K562 (cell line): ENCODE results near the gene UHMK1. TPM values are rescaled to one million over a fixed set of nuclear protein-coding genes. Genes with fewer than 3 reads are reported as not detected.

Experiments
- ARID2 ChIP-seq: fragments of 450-650 bp; IDR thresholded peaks from 2 replicates; pipeline ENCODE4 v1.6.1; 2017; ENCODE audit warnings: antibody characterized with exemption, mild to moderate bottlenecking
- ARID4B ChIP-seq: sonication (generic); formaldehyde crosslinking; IDR thresholded peaks from 2 replicates; pipeline ENCODE4 v1.8.0; 2022; ENCODE audit warnings: mild to moderate bottlenecking, missing genetic modification reagents
- GATAD2A ChIP-seq: fragments of 450-650 bp; IDR thresholded peaks from 2 replicates; pipeline ENCODE4 v1.6.1; 2017
- KAT8 ChIP-seq: fragments of 450-650 bp; IDR thresholded peaks from 2 replicates; pipeline ENCODE4 v1.6.1; 2016; ENCODE audit warnings: low read depth, mild to moderate bottlenecking
- MTA3 ChIP-seq: fragments of 450-650 bp; formaldehyde crosslinking; IDR thresholded peaks from 2 replicates; pipeline ENCODE4 v1.6.1; 2017; ENCODE audit warnings: mild to moderate bottlenecking, borderline replicate concordance
- POU5F1 ChIP-seq: fragments of 150-350 bp; IDR thresholded peaks from 2 replicates; pipeline ENCODE4 v1.6.1; 2014; ENCODE audit warnings: borderline replicate concordance, low read length, low read depth, mild to moderate bottlenecking; ENCODE audit not compliant: partially characterized antibody
- RB1 ChIP-seq: fragments of 450-650 bp; IDR thresholded peaks from 2 replicates; pipeline ENCODE4 v1.6.1; 2017; ENCODE audit warnings: low read depth, mild to moderate bottlenecking
- TEAD4 ChIP-seq, 2 experiments: sonication (generic) in 1 of 2; formaldehyde crosslinking in 1 of 2; IDR thresholded peaks; 2 replicates each; pipeline versions ENCODE4 v1.6.1 to v1.8.0; 2012 to 2022; ENCODE audit warnings: borderline replicate concordance in 1 of 2, inconsistent platforms in 1 of 2, low read length in 1 of 2, mild to moderate bottlenecking in 1 of 2, missing genetic modification reagents in 1 of 2
- THAP12 ChIP-seq: fragments of 250-450 bp; sonication (Bioruptor Pico); IDR thresholded peaks from 2 replicates; pipeline ENCODE4 v1.9.0; 2021; ENCODE audit warnings: mild to moderate bottlenecking, inconsistent platforms
- XRCC4 ChIP-seq: IDR thresholded peaks from one replicate; pipeline ENCODE4 v1.6.1; 2011; ENCODE audit not compliant: insufficient read depth, insufficient read length; ENCODE audit errors: extremely low read depth
- ZBTB8A ChIP-seq: fragments of 450-650 bp; IDR thresholded peaks from 2 replicates; pipeline ENCODE4 v1.6.1; 2018; ENCODE audit warnings: mild to moderate bottlenecking, moderate library complexity; ENCODE audit not compliant: partially characterized antibody
- ZNF280B ChIP-seq: fragments of 250-450 bp; sonication (Bioruptor Pico); IDR thresholded peaks from 2 replicates; pipeline ENCODE4 v1.5.1; 2021; ENCODE audit warnings: mild to moderate bottlenecking
- ZNF586 ChIP-seq: fragments of 450-650 bp; formaldehyde crosslinking; conservative IDR thresholded peaks from 2 replicates; pipeline ENCODE4 v1.4.0; 2020; ENCODE audit warnings: mild to moderate bottlenecking, moderate library complexity
- ZNF589 ChIP-seq: fragments of 200-800 bp; sonication (Bioruptor generic); IDR thresholded peaks from 2 replicates; pipeline ENCODE4 v1.6.1; 2016; ENCODE audit warnings: low read depth, missing genetic modification characterization, missing compliant biosample characterization
- ZNF717 ChIP-seq: fragments of 250-450 bp; sonication (Bioruptor Pico); IDR thresholded peaks from 2 replicates; pipeline ENCODE4 v1.5.0; 2021
- ZNF778 ChIP-seq: fragments of 450-650 bp; formaldehyde crosslinking; IDR thresholded peaks from 2 replicates; pipeline ENCODE4 v1.4.0; 2020; ENCODE audit warnings: mild to moderate bottlenecking, moderate library complexity
- polyA plus RNA-seq, 8 experiments: library from polyadenylated mRNA; depleted of rRNA in 4 of 8; stranded (reverse) in 5 of 8; unstranded in 3 of 8; fragments of >200 nt; fragmentation: Nextera tagmentation in 2 of 8; fragmentation: Illumina TruSeq in 1 of 8; extraction: Ambion mirVana in 2 of 8; extraction: Trizol in 1 of 8; gene quantifications; 2 replicates each; pipeline versions ENCODE4 v1.2.1 to v1.2.3, GENCODE V29; 2011 to 2014; ENCODE audit warnings: inconsistent platforms in 1 of 8, missing spikeins in 1 of 8
- total RNA-seq, 7 experiments: library from RNA; depleted of rRNA in 6 of 7; stranded (reverse); fragments of >200 nt in 6 of 7; fragmentation: Illumina TruSeq in 2 of 7; extraction: Trizol in 2 of 7; gene quantifications; 2 replicates each; pipeline versions ENCODE4 v1.2.1 to v1.2.3, GENCODE V29; 2011 to 2021; ENCODE audit warnings: low replicate concordance in 1 of 7

The UHMK1 gene
- total and polyA plus RNA-seq, 9 of the 15 experiments (the other 6 are each of a cell fraction or from before 2014, with no cell fraction given), result 13.1 to 72.4 (median 38.3) TPM

GRCh38 chr1:162560303-162561036, 62.9 kb downstream of the UHMK1 start (continued):
- no peak for TF ChIP-seq ARID4B (CRISPR knock-in tag)
- no peak for TF ChIP-seq MTA3
- no peak for TF ChIP-seq ARID2
- peak; percentile 5; the same call in 1 of the 2 replicates for TF ChIP-seq TEAD4 (IDR thresholded peaks at IDR 0.05; ENCODE audit: low read length)
- no peak for TF ChIP-seq TEAD4 (CRISPR knock-in tag; IDR thresholded peaks at IDR 0.05; ENCODE audit: borderline replicate concordance)
- no peak for TF ChIP-seq ZNF717
- TF ChIP-seq RB1, result no peak
- no peak for TF ChIP-seq ZBTB8A
- no peak for TF ChIP-seq KAT8
- TF ChIP-seq ZNF589 (CRISPR knock-in tag), result no peak
- no peak for TF ChIP-seq THAP12 (CRISPR knock-in tag)
- no peak for TF ChIP-seq ZNF586 (CRISPR knock-in tag)
- no peak for TF ChIP-seq XRCC4
- no peak for TF ChIP-seq GATAD2A
- no peak for TF ChIP-seq ZNF280B
- no peak for TF ChIP-seq POU5F1
- 0 out of 2 replicates have a peak, but pooled peaks have one; percentile 29 for TF ChIP-seq ZNF778 (CRISPR knock-in tag)
